Germinal center (tissue), 1 donor: ENCODE results near the gene PRKCD.

Source experiments
- DNase-seq: peaks from one replicate; pipeline ENCODE4 v3.0.0; 2012; ENCODE audit warnings: mixed read lengths, low spot score

Gene PRKCD

GRCh38 chr3:53232641-53233377 is 71.8 kb downstream of the PRKCD start:
- no peak for DNase-seq

- DNase-seq = no peak
Measured at GRCh38 chr3:53234130-53234840, 73.3 kb downstream of the PRKCD start.

DNA sequence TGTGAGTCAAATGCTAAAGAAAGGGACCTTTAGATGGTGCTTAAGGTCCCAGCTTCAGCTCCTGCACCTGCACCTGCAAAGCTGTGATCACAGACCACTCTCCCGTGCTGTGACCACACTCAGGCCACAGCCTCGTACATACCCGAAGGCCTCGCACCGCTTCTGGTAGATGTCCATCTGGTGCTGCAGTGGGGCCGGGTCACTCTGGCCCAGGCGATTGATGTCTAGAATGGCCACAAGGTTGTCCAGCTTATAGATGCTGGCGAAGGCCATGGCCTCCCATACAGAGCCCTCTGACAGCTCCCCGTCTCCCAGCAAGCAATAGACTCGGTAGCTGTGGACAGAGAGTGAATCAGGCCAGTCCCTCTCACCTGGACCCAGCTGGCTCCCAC is 73.8 kb downstream of the PRKCD start:
- DNase-seq = no peak

- no peak for DNase-seq
Measured at GRCh38 chr3:53235545-53235944, 74.5 kb downstream of the PRKCD start.

GRCh38 chr3:53236112-53236841 is 75.3 kb downstream of the PRKCD start:
- no peak for DNase-seq

GRCh38 chr3:53238051-53238850 is 77.2 kb downstream of the PRKCD start:
- no peak for DNase-seq

DNA sequence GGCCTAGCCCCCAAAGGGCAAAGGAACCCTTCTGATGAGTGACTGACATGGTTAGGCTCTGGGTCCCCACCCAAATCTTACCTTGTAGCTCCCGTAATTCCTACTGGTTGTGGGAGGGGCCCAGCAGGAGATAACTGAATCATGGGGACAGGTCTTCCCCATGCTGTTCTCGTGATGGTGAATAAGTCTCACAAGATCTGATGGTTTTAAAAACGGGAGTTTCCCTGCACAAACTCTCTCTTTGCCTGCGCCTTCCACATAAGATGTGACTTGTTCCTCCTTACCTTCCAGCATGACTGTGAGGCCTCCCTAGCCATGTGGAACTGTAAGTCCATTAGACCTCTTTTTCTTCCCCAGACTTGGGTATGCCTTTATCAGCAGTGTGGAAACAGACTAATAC is 77.9 kb downstream of the PRKCD start:
- no peak for DNase-seq

DNA sequence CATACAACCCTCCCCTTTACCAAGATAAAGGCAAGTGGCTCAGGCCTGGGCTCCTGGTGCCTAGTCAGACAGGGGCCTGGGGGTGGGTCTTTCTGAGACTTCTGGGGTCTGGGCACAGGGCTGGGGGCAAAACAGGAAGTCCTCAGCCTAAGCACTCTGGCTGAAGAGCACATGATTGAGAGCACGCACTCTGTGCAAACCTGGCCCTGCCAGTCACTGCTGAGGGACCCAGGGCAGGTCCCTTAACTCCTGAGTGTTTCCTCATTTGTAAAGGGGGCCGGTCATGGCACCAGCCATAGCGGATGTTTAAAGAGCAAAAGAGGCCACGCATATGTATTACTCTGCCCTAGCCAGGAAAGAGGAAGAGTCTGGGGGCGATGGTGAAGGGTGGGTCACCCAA is 78.8 kb downstream of the PRKCD start:
- DNase-seq = no peak

DNA sequence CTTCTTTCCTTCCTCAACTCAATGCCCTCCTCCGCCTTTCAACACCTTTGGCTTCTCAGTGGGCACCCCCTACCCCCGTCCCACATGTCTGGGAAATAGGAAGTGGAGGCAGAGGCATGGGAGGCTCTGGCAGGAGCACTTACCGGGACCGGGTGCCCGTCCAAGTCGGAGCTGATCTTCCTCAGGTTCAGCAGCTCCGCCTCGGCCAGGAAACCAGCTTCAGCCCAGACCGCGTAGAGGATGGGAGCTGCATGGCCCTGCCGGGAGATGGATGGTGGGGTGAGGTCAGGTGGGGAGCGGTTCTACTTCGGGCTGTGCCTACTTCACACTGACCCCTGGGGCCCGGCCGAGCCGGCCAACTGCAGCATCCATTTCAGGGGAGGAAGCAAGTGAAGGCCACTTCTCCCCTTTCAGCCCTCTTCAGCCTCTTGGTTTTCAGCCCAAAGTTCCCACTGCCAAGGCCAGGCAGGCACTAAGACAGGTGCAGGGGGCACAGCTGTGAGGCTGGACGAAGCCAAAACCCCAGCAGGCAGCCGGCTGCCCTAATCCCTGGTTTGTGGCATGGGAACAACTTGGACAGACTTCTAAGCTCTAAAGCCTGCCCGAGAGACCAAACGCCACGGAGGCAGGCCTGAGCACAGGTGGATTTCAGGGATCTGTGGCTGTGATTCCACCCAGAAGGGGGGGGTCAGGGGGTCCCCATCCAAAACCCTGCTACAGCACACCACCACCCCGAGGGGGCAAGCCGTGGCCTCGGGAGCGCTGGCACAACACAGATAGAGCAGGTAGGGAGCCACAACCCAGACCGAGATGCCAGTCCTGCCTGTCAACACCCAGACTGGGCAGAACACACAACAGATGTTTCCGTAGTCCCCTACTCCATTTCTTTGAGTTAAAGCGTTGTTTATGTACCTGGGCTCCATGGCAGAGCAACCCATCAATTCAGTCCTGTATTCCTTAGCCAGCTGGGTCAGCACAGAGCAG is 80.3 kb downstream of the PRKCD start:
- DNase-seq = no peak

- DNase-seq = no peak
Measured at GRCh38 chr3:53242155-53242554, 81.1 kb downstream of the PRKCD start.
